Measurements from ENCODE around the gene CRYGD. TPM values are rescaled to one million over a fixed set of nuclear protein-coding genes. Genes with fewer than 3 reads are reported as not detected.

The CRYGD gene
- total RNA-seq, 2 experiments from 2014 or later: not detected

- H3K4me1 Mint-ChIP-seq: no peaks in the 10 kb centered on the region
- H3K36me3 Mint-ChIP-seq: no peaks in the 10 kb centered on the region
- DNase-seq: no peak
- H3K9me3 Mint-ChIP-seq: no peaks in the 10 kb centered on the region
- H3K27ac Mint-ChIP-seq: no peak overlapping the region
- no peak overlapping the region for H3K4me3 Mint-ChIP-seq
- H3K27me3 Mint-ChIP-seq: peaks cover 14% of the 10 kb centered on the region
These were observed 49.5 kb downstream of the CRYGD start for GRCh38 chr2:208074610-208075356.

DNA sequence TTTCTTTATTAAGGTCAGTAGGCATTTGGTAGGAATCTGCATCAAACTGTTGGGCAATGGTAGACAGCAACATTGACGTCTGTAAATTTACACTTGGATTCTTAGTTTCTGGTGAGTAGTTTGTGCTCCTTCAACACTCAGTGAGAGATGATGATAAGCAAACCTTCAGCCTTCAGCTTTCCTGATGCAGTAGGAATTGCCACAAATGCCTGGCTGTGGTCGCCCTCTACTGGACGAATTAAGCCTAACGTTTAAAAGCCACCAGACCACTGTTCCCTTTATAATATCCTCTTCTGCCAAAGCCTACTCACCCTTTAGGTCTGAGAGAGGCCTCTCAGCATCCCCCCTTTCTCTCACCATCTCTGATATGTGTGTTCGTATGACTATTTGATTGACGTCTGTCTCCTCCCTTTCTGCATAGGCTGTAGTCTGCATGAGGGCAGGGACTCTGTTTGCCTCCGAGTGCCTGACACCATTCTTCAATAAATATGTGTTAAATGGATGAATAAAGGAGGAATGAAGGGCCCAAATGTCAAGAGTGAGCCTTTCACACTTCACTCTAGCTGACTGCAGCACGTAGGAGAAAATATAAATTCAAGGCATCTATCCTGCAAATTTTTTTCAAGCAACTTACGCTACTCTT, 52.0 kb downstream of the CRYGD start:
- peak; percentile 27 for DNase-seq
- Mint-ChIP-seq H3K9me3 (no peaks in the 10 kb centered on the region), H3K27ac (no peak overlapping the region), H3K27me3 (peaks cover 8% of the 10 kb centered on the region), H3K4me1 (no peaks in the 10 kb centered on the region), H3K36me3 (no peaks in the 10 kb centered on the region), H3K4me3 (no peak overlapping the region)

Other genes starting within 250 kb of the CRYGD start
- gene PLEKHM3, start 99.0 kb downstream of the CRYGD start, total RNA-seq: 1 to 10 TPM; 4.5 to 4.8 TPM
- not detected for gene CRYGC, start 5.3 kb upstream of the CRYGD start, total RNA-seq
- gene CRYGB, start 21.6 kb upstream of the CRYGD start, total RNA-seq: not detected
- not detected for gene CRYGA, start 39.1 kb upstream of the CRYGD start, total RNA-seq
- gene C2orf80, start 65.5 kb upstream of the CRYGD start, total RNA-seq: not detected
- gene IDH1, start 130.5 kb upstream of the CRYGD start, total RNA-seq: 10 to 100 TPM; 14.3 to 18.3 TPM
- 10 to 100 TPM; 13.5 to 13.6 TPM for gene PIKFYVE, start 141.7 kb upstream of the CRYGD start, total RNA-seq

Measured in activated naive CD8-positive, alpha-beta T cell treated with anti-CD3 and anti-CD28 coated beads for 36 hours (primary cell).